ENCODE data around the gene NPY5R.

NPY5R gene

DNA sequence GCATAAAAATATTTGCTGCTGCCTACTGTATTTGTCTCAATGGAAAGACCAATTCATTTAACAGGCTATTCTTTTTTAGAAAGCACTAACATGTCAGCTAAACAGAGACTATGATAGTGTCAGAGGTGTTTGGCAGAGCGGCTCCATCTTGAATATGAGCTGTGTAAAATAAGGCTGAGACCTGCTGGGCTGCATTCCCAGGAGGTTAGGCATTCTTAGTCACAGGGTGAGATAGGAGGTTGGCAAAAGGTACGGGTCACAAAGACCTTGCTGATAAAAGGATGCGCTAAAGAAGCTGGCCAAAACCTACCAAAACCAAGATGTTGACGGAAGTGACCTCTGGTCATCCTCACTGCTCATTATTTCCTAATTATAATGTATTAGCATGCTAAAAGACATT is 41.8 kb downstream of the NPY5R start:
- DNase-seq: no peak

DNA sequence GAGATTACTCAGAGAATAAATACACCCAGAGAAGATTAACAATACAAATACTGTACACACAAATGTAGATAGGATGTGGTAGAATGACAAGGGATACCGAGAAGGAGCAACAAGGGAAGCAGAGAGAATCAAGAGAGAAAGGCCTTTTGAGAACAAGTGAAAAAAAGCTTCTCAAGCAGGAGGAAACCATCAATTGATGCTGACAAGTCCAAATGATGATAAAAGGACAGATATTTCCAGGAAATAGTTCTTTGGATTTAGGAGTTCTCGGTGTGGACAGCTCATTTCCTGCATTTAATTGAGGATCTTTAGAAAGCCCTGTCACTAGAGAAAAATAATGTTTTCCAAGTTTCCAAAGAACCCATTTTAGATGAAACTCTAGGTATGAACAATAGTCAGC is 48.1 kb downstream of the NPY5R start:
- no peak for DNase-seq

DNA sequence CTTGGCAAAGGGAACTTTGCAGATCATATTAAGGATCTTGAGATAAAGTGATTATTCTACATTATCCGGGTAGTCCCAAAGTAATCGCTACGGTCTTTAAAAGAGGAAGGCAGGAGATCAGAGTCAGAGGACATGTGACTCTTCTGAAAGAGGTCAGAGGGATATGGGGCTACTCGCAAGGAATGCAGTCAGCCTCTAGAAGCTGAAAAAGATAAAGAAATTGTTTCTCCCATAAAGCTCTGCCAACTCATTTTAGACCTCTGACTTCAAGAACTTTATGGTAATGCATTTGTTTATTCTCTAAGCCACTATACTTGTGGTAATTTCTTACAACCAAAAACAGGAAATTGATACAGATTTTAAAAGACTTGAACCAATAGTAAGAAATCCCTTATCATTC is 48.6 kb downstream of the NPY5R start:
- DNase-seq: no peak

DNA sequence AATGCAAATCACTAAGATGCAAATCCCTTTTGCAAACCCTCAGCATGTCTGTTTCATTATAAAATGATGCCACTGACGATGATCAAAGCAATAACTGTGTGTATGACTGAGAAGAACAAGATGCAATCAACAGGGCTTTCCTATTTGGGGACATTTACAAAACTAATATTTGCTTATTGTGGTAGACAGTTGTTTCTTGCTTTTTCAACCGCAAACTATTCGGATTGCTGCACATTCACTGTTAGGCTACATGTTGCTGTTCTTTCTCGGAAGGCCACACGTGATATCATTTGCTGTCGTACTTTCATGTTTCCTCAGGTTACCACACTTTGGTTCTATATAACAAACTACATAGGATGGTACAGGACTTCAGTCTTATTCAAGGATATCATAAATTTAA is 49.8 kb downstream of the NPY5R start:
- no peak for DNase-seq

DNA sequence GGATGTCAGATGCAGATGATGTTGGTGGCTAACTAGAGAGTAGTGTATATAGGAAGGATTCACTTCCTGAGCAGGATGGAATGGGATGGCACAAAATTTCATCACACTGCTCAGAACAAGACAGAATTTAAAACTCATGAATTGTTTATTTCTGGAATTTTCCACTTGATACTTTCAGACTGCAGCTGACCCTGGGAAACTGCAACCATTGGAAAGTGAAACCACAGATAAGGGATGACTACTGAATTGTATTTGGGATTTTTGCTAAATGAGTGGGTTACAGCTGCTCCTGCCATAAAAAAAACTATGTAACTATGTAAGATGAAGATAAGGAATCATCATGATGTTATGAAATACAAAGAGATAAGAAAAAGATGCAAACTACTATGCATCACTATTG is 51.4 kb downstream of the NPY5R start:
- no peak for DNase-seq

DNA sequence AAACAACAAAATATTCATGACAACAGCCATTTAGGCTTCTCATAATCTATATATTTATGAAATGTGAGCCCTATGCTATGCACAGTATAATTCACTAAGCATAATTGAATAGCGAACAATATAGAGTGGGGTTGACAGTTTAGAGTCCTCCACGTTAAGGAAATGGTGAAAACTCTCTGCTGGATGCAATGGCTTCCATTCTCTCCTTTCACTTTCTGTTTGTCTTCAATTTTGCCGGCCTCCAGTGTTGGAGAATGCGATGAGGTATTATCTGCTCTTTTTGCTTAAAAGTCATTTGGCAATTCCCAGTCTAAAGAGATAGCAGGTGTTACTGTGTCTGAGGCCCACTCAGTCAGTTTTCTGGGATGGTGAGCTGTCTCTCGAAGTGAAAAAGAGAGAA is 52.1 kb downstream of the NPY5R start:
- no peak for DNase-seq

DNA sequence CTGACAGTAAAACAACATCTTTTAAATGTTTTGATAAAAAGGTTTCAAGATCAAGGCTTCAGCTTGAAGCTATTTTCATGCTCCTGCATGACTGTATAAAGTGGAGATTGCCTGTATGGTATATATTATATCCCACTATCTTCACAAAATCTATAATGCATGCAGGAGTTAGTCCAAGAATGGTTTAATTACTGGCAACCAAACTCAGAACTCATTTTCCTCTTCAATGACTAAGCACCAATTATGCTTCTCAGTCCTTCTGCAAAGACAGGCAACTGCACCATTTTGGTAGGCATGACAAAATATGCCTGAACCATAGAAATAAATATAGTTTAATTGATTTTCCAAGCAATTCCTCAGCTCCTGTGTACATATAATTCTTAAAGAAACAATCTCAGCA is 54.5 kb downstream of the NPY5R start:
- no peak for DNase-seq

DNA sequence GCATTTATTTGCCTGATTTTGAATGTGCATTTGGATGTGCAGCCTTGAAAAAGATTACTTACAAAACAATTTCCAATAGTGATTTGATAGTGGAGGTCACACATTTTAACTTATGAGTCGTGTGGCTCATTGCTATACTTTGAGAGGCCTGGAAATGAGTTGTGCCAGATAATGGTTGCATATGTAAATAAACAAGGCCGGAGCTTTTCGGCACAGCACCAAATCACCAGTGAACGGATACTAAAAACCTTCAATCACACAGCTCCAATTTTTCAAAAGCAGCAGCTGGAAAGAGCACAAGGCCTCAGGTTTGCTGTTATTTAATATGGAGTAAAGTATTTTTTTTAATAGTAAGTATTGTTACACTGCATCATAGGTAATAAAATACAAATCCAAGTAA is 57.2 kb downstream of the NPY5R start:
- no peak for DNase-seq

Data from GDM1 (cell line).